Suprapubic skin (tissue), 4 donors: ENCODE results near the gene F2. TPM values are rescaled to one million over a fixed set of nuclear protein-coding genes. Genes with fewer than 3 reads are reported as not detected.

ENCODE experiments used
- DNase-seq, 2 donors: peaks; one replicate each; pipeline ENCODE4 v3.0.0-alpha.2; 2019; ENCODE audit warnings: low spot score in 2 of 2
- H3K27ac ChIP-seq: fragments of 200-600 bp; sonication (generic); one replicate; pipeline ENCODE4 v1.5.1; 2019
- H3K27me3 ChIP-seq: fragments of 200-600 bp; sonication (generic); one replicate; pipeline ENCODE4 v1.5.1; 2019
- H3K36me3 ChIP-seq: fragments of 200-600 bp; sonication (generic); one replicate; pipeline ENCODE4 v1.5.1; 2019
- H3K4me1 ChIP-seq: fragments of 200-600 bp; sonication (generic); one replicate; pipeline ENCODE4 v1.5.1; 2019
- H3K4me3 ChIP-seq: fragments of 200-600 bp; sonication (generic); one replicate; pipeline ENCODE4 v1.5.1; 2019; ENCODE audit warnings: mild to moderate bottlenecking
- H3K9me3 ChIP-seq: fragments of 200-600 bp; sonication (generic); one replicate; pipeline ENCODE4 v1.5.1; 2019
- CTCF ChIP-seq, 2 donors: fragments of 200-600 bp in 1 of 2; fragments of 450-650 bp in 1 of 2; sonication (generic) in 1 of 2; IDR thresholded peaks; one replicate each; pipeline ENCODE4 v1.5.1; 2016 to 2019; ENCODE audit warnings: antibody characterized with exemption in 2 of 2, mild to moderate bottlenecking in 1 of 2, moderate library complexity in 1 of 2
- EP300 ChIP-seq: sonication (generic); formaldehyde crosslinking; IDR thresholded peaks from one replicate; pipeline ENCODE4 v1.6.1; 2017; ENCODE audit warnings: antibody characterized with exemption
- POLR2A ChIP-seq, 2 donors: fragments of 450-650 bp; IDR thresholded peaks; one replicate each; pipeline ENCODE4 v1.6.1; 2017; ENCODE audit warnings: antibody characterized with exemption in 2 of 2, mild to moderate bottlenecking in 2 of 2, moderate library complexity in 2 of 2
- POLR2AphosphoS5 ChIP-seq, 3 donors: sonication (generic); formaldehyde crosslinking; IDR thresholded peaks; one replicate each; pipeline ENCODE4 v1.6.1; 2017; ENCODE audit warnings: antibody characterized with exemption in 3 of 3
- WGBS: methylation state at CpG from one replicate; pipeline ENCODE4 v1.1.5; 2018; 5-methylcytosine and 5-hydroxymethylcytosine counted together
- total RNA-seq, 4 donors: library from RNA; depleted of rRNA; stranded (reverse); fragments of >200 nt; gene quantifications; one replicate each; pipeline ENCODE4 v1.1.0, GENCODE V29; 2016

F2 gene
- total RNA-seq, 4 donors from 2014 or later: 1.6 TPM; not detected in 3

- Histone ChIP-seq H3K27ac (no peak overlapping the region), H3K27me3 (no peaks in the 10 kb centered on the region), H3K36me3 (no peaks in the 10 kb centered on the region), H3K4me3 (no peak overlapping the region), H3K9me3 (no peaks in the 10 kb centered on the region), H3K4me1 (no peaks in the 10 kb centered on the region)
- TF ChIP-seq POLR2A (IDR thresholded peaks at IDR 0.05) (no peak), EP300 (no peak), CTCF (IDR thresholded peaks at IDR 0.05) (no peak), POLR2AphosphoS5 (IDR thresholded peaks at IDR 0.05) (no peak)
- WGBS: 89% methylated on average over 7 of the region's 7 CpGs
- DNase-seq: no peak
These were observed 17.1 kb downstream of the F2 start for GRCh38 chr11:46736146-46736545.

- no peak overlapping the region for H3K4me3 ChIP-seq
- H3K27me3 ChIP-seq: no peaks in the 10 kb centered on the region
- WGBS: 44% methylated on average over 5 of the region's 5 CpGs
- no peaks in the 10 kb centered on the region for H3K4me1 ChIP-seq
- H3K36me3 ChIP-seq: peaks cover 2% of the 10 kb centered on the region
- no peaks in the 10 kb centered on the region for H3K9me3 ChIP-seq
- H3K27ac ChIP-seq: no peak overlapping the region
- TF ChIP-seq POLR2A (IDR thresholded peaks at IDR 0.05) (no peak), EP300 (no peak)
- DNase-seq: no peak
These were observed 17.6 kb downstream of the F2 start for GRCh38 chr11:46736615-46737014.

GRCh38 chr11:46737699-46738098 is 18.7 kb downstream of the F2 start:
- no peak for DNase-seq
- Histone ChIP-seq H3K27ac (no peak overlapping the region), H3K36me3 (peaks cover 11% of the 10 kb centered on the region), H3K4me1 (no peaks in the 10 kb centered on the region), H3K4me3 (no peak overlapping the region), H3K27me3 (no peaks in the 10 kb centered on the region), H3K9me3 (no peaks in the 10 kb centered on the region)
- TF ChIP-seq CTCF (IDR thresholded peaks at IDR 0.05): no peak
- TF ChIP-seq POLR2A (IDR thresholded peaks at IDR 0.05): no peak
- no peak for TF ChIP-seq EP300
- TF ChIP-seq POLR2AphosphoS5 (IDR thresholded peaks at IDR 0.05): no peak
- WGBS: 94% methylated on average over 11 of the region's 11 CpGs

- no peaks in the 10 kb centered on the region for H3K27me3 ChIP-seq
- 72% methylated on average over 6 of the region's 6 CpGs for WGBS
- no peaks in the 10 kb centered on the region for H3K9me3 ChIP-seq
- no peak for DNase-seq
- TF ChIP-seq EP300: no peak
- TF ChIP-seq POLR2AphosphoS5 (IDR thresholded peaks at IDR 0.05): no peak
- TF ChIP-seq POLR2A (IDR thresholded peaks at IDR 0.05): no peak
- no peak for TF ChIP-seq CTCF (IDR thresholded peaks at IDR 0.05)
- peaks cover 23% of the 10 kb centered on the region for H3K36me3 ChIP-seq
- no peak overlapping the region for H3K27ac ChIP-seq
- no peak overlapping the region for H3K4me3 ChIP-seq
- H3K4me1 ChIP-seq: no peaks in the 10 kb centered on the region
These were observed 19.9 kb downstream of the F2 start for GRCh38 chr11:46738887-46739286.

- no peak for TF ChIP-seq CTCF (IDR thresholded peaks at IDR 0.05)
- Histone ChIP-seq H3K27me3 (no peaks in the 10 kb centered on the region), H3K36me3 (peaks cover 53% of the 10 kb centered on the region), H3K9me3 (no peaks in the 10 kb centered on the region), H3K4me3 (no peak overlapping the region), H3K27ac (no peak overlapping the region), H3K4me1 (no peaks in the 10 kb centered on the region)
- WGBS: 70% methylated on average over 12 of the region's 12 CpGs
- DNase-seq: no peak
These were observed 22.8 kb downstream of the F2 start for GRCh38 chr11:46741600-46742484.
